Measurements from ENCODE around the gene TPMT. TPM values are rescaled to one million over a fixed set of nuclear protein-coding genes. Genes with fewer than 3 reads are reported as not detected.

The TPMT gene
- total and polyA plus RNA-seq, 12 donors: 13.3 to 87.2 (median 20.1) TPM

GRCh38 chr6:18090349-18090786 is 64.5 kb downstream of the TPMT start:
- no peaks in the 10 kb centered on the region for H3K9me3 ChIP-seq (replicated peaks in 1 of 3)
- no peaks in the 10 kb centered on the region for H3K27me3 ChIP-seq
- H3K4me1 ChIP-seq (replicated peaks in 1 of 2): no peaks in the 10 kb centered on the region
- no peak overlapping the region for H3K4me3 ChIP-seq
- H3K36me3 ChIP-seq (replicated peaks in 1 of 2): no peaks in the 10 kb centered on the region
- no peak for DNase-seq
- intact Hi-C loops (cut with DNase I): no loop called here
- no peak overlapping the region for H3K27ac ChIP-seq
- 76 to 88% (median 82%) methylated on average over 1 of the region's 1 CpG for WGBS, 4 donors
- TF ChIP-seq POLR2A (IDR thresholded peaks at IDR 0.05) (no peak), CTCF (IDR thresholded peaks at IDR 0.05) (no peak)

DNA sequence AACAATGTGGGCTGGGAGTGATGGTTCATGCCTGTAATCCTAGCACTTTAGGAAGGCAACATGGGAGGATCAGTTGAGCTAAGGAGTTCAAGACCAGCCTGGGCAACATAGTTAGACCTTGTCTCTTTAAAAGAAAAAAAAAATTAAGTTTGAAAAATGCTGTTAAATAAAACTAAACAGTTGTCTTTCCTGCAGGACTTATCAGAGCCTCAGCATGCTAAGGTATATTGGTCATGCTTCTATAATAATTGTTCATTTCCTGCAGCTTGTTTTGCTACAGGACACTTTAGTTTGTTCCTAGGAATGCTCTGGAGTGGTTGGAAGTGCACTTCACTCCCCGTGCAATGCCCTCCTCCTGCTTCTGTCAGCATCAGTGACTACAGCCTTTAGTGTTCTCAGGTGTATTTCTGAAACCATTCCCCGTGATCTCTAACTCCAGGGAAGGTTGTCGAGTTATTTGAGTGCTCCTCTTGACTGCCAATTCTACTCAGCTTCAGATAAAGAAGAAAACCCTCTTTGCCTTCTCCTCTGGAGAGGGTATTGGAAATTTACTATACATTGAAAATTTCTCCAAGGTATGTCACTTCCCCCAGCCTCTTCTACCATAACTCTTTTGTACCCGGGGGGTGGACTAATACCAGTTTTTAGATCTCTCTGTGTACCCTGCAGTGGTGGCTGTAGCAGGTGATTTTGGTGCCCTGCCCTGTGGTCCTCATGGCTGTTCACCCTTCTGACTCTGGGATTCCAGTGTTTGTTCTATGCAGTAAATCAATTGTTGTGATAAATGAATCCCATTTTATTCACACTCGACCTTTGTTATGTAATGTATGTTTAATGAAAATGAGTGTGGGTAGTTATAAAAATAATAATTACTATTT is 66.2 kb downstream of the TPMT start:
- no peak for TF ChIP-seq CTCF (IDR thresholded peaks at IDR 0.05)
- intact Hi-C loops (cut with DNase I): no loop called here
- H3K4me1 ChIP-seq (replicated peaks in 1 of 2): no peaks in the 10 kb centered on the region
- H3K27me3 ChIP-seq: no peaks in the 10 kb centered on the region
- DNase-seq: no peak
- H3K27ac ChIP-seq: no peak overlapping the region
- no peaks in the 10 kb centered on the region for H3K36me3 ChIP-seq (replicated peaks in 1 of 2)
- H3K4me3 ChIP-seq: no peak overlapping the region
- no peaks in the 10 kb centered on the region for H3K9me3 ChIP-seq (replicated peaks in 1 of 3)
- WGBS, 4 donors: 62 to 76% (median 73%) methylated on average over 5 of the region's 5 CpGs

- TF ChIP-seq CTCF (IDR thresholded peaks at IDR 0.05) (no peak), POLR2A (IDR thresholded peaks at IDR 0.05) (no peak)
- 74 to 86% (median 81%) methylated on average over 5 of the region's 5 CpGs for WGBS, 4 donors
- no peaks in the 10 kb centered on the region for H3K9me3 ChIP-seq (replicated peaks in 1 of 3)
- H3K4me1 ChIP-seq (replicated peaks in 1 of 2): no peaks in the 10 kb centered on the region
- H3K36me3 ChIP-seq (replicated peaks in 1 of 2): no peaks in the 10 kb centered on the region
- H3K27me3 ChIP-seq: no peaks in the 10 kb centered on the region
- DNase-seq: no peak
- no peak overlapping the region for H3K27ac ChIP-seq
- no peak overlapping the region for H3K4me3 ChIP-seq
- intact Hi-C loops (cut with DNase I): no loop called here
These were observed 67.3 kb downstream of the TPMT start for GRCh38 chr6:18087396-18088165.

DNA sequence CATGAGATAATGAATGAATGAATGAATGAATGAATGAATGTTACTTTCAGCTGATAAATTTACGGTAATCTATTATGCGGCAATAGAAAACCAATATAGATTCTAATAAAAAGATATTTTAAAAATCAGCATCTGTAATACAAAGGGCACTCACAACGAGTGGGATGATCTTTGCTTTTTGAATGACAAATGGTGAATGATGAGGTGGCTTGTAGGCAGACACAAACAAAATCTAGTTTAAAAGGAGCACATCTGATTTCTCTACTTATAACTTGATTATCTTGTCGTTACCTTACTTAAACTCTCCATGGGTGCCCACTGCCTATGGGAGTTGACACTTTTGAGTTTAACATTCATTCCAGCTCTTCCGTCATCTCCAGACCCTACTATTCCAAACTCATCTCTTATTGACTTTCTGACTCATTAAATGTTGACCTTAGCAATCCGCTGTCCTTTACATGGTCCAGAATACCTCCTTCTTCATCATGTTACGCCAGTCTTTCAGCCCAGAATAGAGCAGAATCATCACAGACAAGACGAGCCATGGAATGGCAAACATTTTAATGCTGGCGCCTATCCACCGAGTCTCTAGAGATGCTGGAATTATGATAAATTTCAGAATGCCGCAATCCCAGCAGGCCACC is 73.7 kb downstream of the TPMT start:
- WGBS, 4 donors: 77 to 86% (median 82%) methylated on average over 11 of the region's 11 CpGs
- Histone ChIP-seq H3K36me3 (replicated peaks in 1 of 2) (no peaks in the 10 kb centered on the region), H3K27ac (no peak overlapping the region), H3K4me1 (replicated peaks in 1 of 2) (no peaks in the 10 kb centered on the region), H3K9me3 (replicated peaks in 1 of 3) (no peaks in the 10 kb centered on the region), H3K27me3 (no peaks in the 10 kb centered on the region), H3K4me3 (no peak overlapping the region)
- no peak for DNase-seq
- intact Hi-C loops (cut with DNase I): no loop called here
- TF ChIP-seq POLR2A (IDR thresholded peaks at IDR 0.05): no peak
- TF ChIP-seq CTCF (IDR thresholded peaks at IDR 0.05): no peak
